Measurements from ENCODE around the gene PTOV1.

PTOV1 gene
- 61.9 to 79.7 (median 72.4) reads per million in 3 donors for total RNA-seq

- H3K4me1 ChIP-seq (ENCODE audit: control insufficient read depth, insufficient read depth, low read length, poor library complexity, severe bottlenecking), result peaks cover 3% of the 10 kb centered on the region
- H3K27me3 ChIP-seq (replicated peaks; ENCODE audit: control insufficient read depth, insufficient read depth, low read length, poor library complexity, severe bottlenecking), result no peaks in the 10 kb centered on the region
- peak within 1 kb of the TSS; percentile 95 for H3K27ac ChIP-seq (ENCODE audit: insufficient read depth, low read length, poor library complexity, severe bottlenecking)
- peaks cover 8% of the 10 kb centered on the region for H3K36me3 ChIP-seq (ENCODE audit: control insufficient read depth, insufficient read depth, low read length)
- DNase-seq, result peak; percentile 76 to 82 (median 78)
- no peaks in the 10 kb centered on the region for H3K9me3 ChIP-seq (ENCODE audit: control insufficient read depth, low read length)
- H3K4me3 ChIP-seq (ENCODE audit: insufficient read depth, low read depth, low read length, poor library complexity, severe bottlenecking), result peak within 1 kb of the TSS; percentile 98
Observed at GRCh38 chr19:49850487-49851342, at the start of gene PTOV1. PTOV1 (plus strand) TSS chr19:49851159.

DNA sequence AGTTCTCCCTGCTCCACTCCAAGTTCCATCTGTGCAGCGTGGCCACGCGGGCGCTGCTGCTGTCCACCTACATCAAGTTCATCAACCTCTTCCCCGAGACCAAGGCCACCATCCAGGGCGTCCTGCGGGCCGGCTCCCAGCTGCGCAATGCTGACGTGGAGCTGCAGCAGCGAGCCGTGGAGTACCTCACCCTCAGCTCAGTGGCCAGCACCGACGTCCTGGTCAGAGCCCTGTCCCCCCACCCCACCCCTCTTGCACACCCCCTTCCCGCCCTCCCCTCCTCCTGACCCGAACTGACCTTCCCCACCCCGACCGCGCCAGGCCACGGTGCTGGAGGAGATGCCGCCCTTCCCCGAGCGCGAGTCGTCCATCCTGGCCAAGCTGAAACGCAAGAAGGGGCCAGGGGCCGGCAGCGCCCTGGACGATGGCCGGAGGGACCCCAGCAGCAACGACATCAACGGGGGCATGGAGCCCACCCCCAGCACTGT is 49.5 kb upstream of the PTOV1 start:
- no peak overlapping the region for H3K27ac ChIP-seq (ENCODE audit: insufficient read depth, low read length, poor library complexity, severe bottlenecking)
- H3K9me3 ChIP-seq (ENCODE audit: control insufficient read depth, low read length), result no peaks in the 10 kb centered on the region
- H3K27me3 ChIP-seq (replicated peaks; ENCODE audit: control insufficient read depth, insufficient read depth, low read length, poor library complexity, severe bottlenecking), result no peaks in the 10 kb centered on the region
- no peak for DNase-seq
- H3K4me1 ChIP-seq (ENCODE audit: control insufficient read depth, insufficient read depth, low read length, poor library complexity, severe bottlenecking), result no peaks in the 10 kb centered on the region
- peaks cover 58% of the 10 kb centered on the region for H3K36me3 ChIP-seq (ENCODE audit: control insufficient read depth, insufficient read depth, low read length)
- H3K4me3 ChIP-seq (ENCODE audit: insufficient read depth, low read depth, low read length, poor library complexity, severe bottlenecking), result no peak overlapping the region

DNA sequence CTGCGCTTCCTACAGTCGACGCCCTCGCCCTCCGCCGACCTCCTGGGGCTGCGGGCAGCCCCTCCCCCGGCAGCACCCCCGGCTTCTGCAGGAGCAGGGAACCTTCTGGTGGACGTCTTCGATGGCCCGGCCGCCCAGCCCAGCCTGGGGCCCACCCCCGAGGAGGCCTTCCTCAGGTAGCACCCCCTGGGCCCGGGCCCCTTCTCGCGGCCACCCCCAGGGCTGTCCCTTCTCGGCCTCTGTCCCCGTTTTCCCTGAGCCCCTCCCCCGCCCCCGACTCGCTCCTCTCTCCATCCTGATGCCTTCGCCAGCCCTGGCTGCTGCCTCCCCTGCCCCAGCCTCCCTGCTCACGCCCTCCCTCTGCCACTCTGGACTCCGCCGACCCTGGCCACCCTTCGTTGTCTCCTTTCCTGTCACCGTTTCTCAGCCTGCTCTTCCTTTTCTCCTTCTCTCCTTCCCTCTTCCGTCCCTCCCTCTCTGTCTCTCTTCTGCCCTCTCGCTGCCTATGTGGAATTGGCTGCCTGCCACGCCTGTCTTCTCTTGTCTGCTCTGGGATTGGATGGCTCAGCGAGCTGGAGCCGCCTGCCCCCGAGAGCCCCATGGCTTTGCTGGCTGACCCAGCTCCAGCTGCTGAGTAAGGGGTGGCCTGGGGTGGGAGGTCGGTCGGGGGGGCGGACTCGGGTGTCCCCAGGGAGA is 48.8 kb upstream of the PTOV1 start:
- Histone ChIP-seq H3K36me3 (ENCODE audit: control insufficient read depth, insufficient read depth, low read length) (peaks cover 52% of the 10 kb centered on the region), H3K27me3 (replicated peaks; ENCODE audit: control insufficient read depth, insufficient read depth, low read length, poor library complexity, severe bottlenecking) (no peaks in the 10 kb centered on the region), H3K27ac (ENCODE audit: insufficient read depth, low read length, poor library complexity, severe bottlenecking) (no peak overlapping the region), H3K4me1 (ENCODE audit: control insufficient read depth, insufficient read depth, low read length, poor library complexity, severe bottlenecking) (no peaks in the 10 kb centered on the region), H3K9me3 (ENCODE audit: control insufficient read depth, low read length) (no peaks in the 10 kb centered on the region), H3K4me3 (ENCODE audit: insufficient read depth, low read depth, low read length, poor library complexity, severe bottlenecking) (no peak overlapping the region)
- no peak for DNase-seq

- no peak for DNase-seq
- Histone ChIP-seq H3K36me3 (ENCODE audit: control insufficient read depth, insufficient read depth, low read length) (peaks cover 48% of the 10 kb centered on the region), H3K27me3 (replicated peaks; ENCODE audit: control insufficient read depth, insufficient read depth, low read length, poor library complexity, severe bottlenecking) (no peaks in the 10 kb centered on the region), H3K27ac (ENCODE audit: insufficient read depth, low read length, poor library complexity, severe bottlenecking) (no peak overlapping the region), H3K4me3 (ENCODE audit: insufficient read depth, low read depth, low read length, poor library complexity, severe bottlenecking) (no peak overlapping the region), H3K4me1 (ENCODE audit: control insufficient read depth, insufficient read depth, low read length, poor library complexity, severe bottlenecking) (no peaks in the 10 kb centered on the region), H3K9me3 (ENCODE audit: control insufficient read depth, low read length) (no peaks in the 10 kb centered on the region)
Observed at GRCh38 chr19:49802836-49803528, 48.0 kb upstream of the PTOV1 start.

- Histone ChIP-seq H3K27ac (ENCODE audit: insufficient read depth, low read length, poor library complexity, severe bottlenecking) (no peak overlapping the region), H3K9me3 (ENCODE audit: control insufficient read depth, low read length) (no peaks in the 10 kb centered on the region), H3K4me3 (ENCODE audit: insufficient read depth, low read depth, low read length, poor library complexity, severe bottlenecking) (no peak overlapping the region), H3K36me3 (ENCODE audit: control insufficient read depth, insufficient read depth, low read length) (peaks cover 43% of the 10 kb centered on the region), H3K27me3 (replicated peaks; ENCODE audit: control insufficient read depth, insufficient read depth, low read length, poor library complexity, severe bottlenecking) (no peaks in the 10 kb centered on the region), H3K4me1 (ENCODE audit: control insufficient read depth, insufficient read depth, low read length, poor library complexity, severe bottlenecking) (no peaks in the 10 kb centered on the region)
- DNase-seq, result no peak
Observed at GRCh38 chr19:49803529-49803856, 47.5 kb upstream of the PTOV1 start.

DNA sequence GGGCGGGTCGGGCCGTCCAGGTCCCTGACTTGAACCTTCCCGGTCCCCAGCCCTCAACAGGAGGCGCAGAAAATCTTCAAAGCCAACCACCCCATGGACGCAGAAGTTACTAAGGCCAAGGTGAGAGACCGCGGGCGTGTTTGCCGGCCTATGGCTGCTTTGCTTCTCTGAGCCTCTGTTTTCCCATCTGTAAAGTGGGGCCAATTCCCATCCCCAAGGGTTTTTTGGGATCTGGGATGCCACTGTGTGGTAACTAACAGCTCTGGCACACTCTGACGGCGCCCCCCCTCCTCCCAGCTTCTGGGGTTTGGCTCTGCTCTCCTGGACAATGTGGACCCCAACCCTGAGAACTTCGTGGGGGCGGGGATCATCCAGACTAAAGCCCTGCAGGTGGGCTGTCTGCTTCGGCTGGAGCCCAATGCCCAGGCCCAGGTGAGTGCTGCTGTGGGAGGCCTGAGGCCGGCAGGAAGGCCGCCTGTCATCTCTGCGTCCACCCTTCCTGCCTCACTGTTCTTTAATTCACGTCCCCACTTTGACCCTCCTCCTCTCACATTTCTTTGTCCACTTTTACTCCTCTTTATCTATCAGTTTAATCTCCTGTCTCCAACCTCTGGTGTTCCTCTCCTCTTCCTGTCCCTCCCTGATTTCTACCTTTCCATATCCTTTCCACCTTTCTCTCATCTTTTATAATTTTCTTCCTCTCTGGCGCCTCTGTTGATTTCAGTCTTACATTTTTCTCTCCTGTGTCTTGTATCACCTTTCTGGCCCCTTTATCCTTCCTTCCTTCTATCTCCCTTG is 44.9 kb upstream of the PTOV1 start:
- peaks cover 19% of the 10 kb centered on the region for H3K36me3 ChIP-seq (ENCODE audit: control insufficient read depth, insufficient read depth, low read length)
- H3K9me3 ChIP-seq (ENCODE audit: control insufficient read depth, low read length), result no peaks in the 10 kb centered on the region
- no peaks in the 10 kb centered on the region for H3K27me3 ChIP-seq (replicated peaks; ENCODE audit: control insufficient read depth, insufficient read depth, low read length, poor library complexity, severe bottlenecking)
- DNase-seq, result no peak
- H3K27ac ChIP-seq (ENCODE audit: insufficient read depth, low read length, poor library complexity, severe bottlenecking), result no peak overlapping the region
- peaks cover 4% of the 10 kb centered on the region for H3K4me1 ChIP-seq (ENCODE audit: control insufficient read depth, insufficient read depth, low read length, poor library complexity, severe bottlenecking)
- no peak overlapping the region for H3K4me3 ChIP-seq (ENCODE audit: insufficient read depth, low read depth, low read length, poor library complexity, severe bottlenecking)

- Histone ChIP-seq H3K9me3 (ENCODE audit: control insufficient read depth, low read length) (no peaks in the 10 kb centered on the region), H3K4me3 (ENCODE audit: insufficient read depth, low read depth, low read length, poor library complexity, severe bottlenecking) (no peak overlapping the region), H3K27ac (ENCODE audit: insufficient read depth, low read length, poor library complexity, severe bottlenecking) (no peak overlapping the region), H3K36me3 (ENCODE audit: control insufficient read depth, insufficient read depth, low read length) (peaks cover 17% of the 10 kb centered on the region), H3K27me3 (replicated peaks; ENCODE audit: control insufficient read depth, insufficient read depth, low read length, poor library complexity, severe bottlenecking) (no peaks in the 10 kb centered on the region), H3K4me1 (ENCODE audit: control insufficient read depth, insufficient read depth, low read length, poor library complexity, severe bottlenecking) (peaks cover 4% of the 10 kb centered on the region)
- DNase-seq, result no peak
Observed at GRCh38 chr19:49806620-49806959, 44.4 kb upstream of the PTOV1 start.

- Histone ChIP-seq H3K9me3 (ENCODE audit: control insufficient read depth, low read length) (no peaks in the 10 kb centered on the region), H3K27me3 (replicated peaks; ENCODE audit: control insufficient read depth, insufficient read depth, low read length, poor library complexity, severe bottlenecking) (no peaks in the 10 kb centered on the region), H3K4me1 (ENCODE audit: control insufficient read depth, insufficient read depth, low read length, poor library complexity, severe bottlenecking) (peaks cover 4% of the 10 kb centered on the region), H3K4me3 (ENCODE audit: insufficient read depth, low read depth, low read length, poor library complexity, severe bottlenecking) (no peak overlapping the region), H3K27ac (ENCODE audit: insufficient read depth, low read length, poor library complexity, severe bottlenecking) (no peak overlapping the region), H3K36me3 (ENCODE audit: control insufficient read depth, insufficient read depth, low read length) (peaks cover 13% of the 10 kb centered on the region)
- no peak for DNase-seq
Observed at GRCh38 chr19:49807058-49807903, 43.7 kb upstream of the PTOV1 start.
